ENCODE data around the gene PLAC8L1.
"Not testable (repeated sequence)": the region's sequence is repeated elsewhere in the genome, so short reads cannot be mapped to it uniquely, and the experiment has no call there.

The PLAC8L1 gene
- total RNA-seq = 0.36 to 1.5 (median 1.3) reads per million in 4 experiments

DNA sequence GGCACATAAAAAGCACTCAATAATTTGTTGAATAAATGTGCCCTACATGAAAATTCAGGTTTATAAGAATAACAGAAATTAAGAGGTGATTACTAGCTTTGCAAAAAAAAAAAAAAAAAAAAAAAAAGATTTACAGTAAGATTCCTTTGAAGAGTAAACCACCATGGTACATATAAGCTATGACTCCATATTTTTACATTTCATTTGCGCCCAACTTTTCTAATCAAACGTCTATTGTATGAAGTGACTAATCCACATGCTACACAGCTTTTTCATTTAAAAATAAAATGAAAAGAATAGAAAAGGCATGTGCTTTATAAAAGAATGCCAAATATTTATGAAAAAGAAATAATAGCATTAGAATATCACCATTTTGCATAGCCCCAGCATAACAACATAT, at the start of gene PLAC8L1:
Gene PLAC8L1, minus strand, starts transcription at position 101 of the 400 bp plus-strand sequence. CDS start 1,266 bp downstream, outside the sequence.
- DNase-seq = no peak

GRCh38 chr5:146151970-146152369, 46.6 kb upstream of the PLAC8L1 start:
- DNase-seq = no peak

- DNase-seq = no peak
These were observed 32.6 kb upstream of the PLAC8L1 start for GRCh38 chr5:146137967-146138403.

GRCh38 chr5:146130440-146131045, 25.2 kb upstream of the PLAC8L1 start:
- DNase-seq = no peak

DNA sequence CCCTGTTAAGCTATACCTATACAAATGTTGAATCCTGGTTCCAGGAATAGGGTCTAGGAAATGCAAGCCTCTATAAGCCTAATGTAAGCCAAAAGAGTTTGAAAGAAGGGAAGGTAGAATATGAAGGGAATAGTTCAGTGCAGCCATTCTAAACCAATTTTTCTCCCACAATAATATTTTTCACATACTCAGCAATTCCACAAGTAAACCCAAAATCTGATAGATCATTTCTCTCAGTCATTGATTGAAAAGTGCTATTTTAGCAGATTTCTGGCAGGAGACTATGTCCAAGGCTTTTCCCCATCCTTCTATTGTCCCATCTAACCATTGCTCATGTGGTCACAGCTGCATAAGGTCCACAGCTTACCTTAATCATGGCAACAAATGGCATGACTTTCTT, 20.7 kb upstream of the PLAC8L1 start:
- DNase-seq = no peak

DNA sequence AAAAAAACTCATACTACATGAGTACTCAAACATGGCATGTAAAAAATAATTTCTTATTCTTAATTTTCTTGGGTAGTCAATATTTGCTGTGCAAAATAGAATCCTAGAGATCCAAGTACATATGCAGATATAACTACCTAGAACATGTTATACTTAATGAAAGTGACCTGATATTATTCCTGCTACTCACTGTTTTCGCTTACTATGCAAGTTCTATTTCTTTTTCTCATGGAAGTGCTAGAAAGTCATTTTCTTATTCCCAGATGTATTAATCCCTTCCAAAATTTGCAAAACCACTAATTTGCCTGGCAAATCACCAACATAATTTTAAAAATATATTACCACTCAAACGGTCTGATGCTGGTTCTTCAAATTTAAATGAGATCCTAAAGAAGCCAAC, 19.2 kb upstream of the PLAC8L1 start:
- no peak for DNase-seq

GRCh38 chr5:146121451-146121850, 16.1 kb upstream of the PLAC8L1 start:
- not testable (repeated sequence) for DNase-seq

- no peak for DNase-seq
These were observed 12.9 kb upstream of the PLAC8L1 start for GRCh38 chr5:146118322-146118721.

- not testable (repeated sequence) for DNase-seq
These were observed 11.8 kb upstream of the PLAC8L1 start for GRCh38 chr5:146117216-146117615.

DNA sequence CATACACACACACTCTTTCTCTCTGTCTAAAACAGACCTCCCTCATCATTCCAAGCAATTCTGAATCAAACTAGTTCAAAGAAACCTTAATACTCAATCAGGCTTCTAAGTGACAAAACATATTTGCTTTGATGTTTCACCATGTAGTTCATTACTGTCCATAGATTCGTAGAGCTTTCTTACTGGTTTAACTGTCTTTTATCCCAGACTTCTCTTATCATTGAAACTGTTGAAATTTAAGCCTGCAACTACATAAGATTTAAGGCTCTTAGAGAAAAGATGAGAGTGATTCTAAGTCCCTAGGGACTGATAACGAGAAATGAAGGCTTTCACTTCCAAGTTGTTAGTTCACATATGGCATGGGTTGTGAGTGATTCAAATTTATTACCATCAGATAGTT, 11.0 kb upstream of the PLAC8L1 start:
- no peak for DNase-seq

DNA sequence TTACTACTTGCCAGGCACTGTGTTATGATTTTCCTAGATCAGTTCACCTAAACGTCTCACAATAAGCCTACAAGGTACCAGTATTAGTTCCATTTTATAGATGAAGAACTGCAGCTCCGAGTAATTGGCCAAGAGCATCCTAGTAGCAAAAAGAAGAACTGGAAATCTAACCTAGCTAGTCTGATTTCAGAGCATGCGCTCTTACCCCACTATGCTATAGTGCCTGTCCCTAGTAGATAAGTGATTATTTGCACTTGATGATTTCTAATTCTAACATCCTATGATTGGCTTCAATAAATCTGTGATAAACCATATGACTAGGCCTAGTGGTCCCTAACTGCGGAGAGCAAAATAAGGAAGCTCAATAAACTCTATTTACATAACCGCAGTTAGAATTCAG, 7.1 kb upstream of the PLAC8L1 start:
- no peak for DNase-seq

DNA sequence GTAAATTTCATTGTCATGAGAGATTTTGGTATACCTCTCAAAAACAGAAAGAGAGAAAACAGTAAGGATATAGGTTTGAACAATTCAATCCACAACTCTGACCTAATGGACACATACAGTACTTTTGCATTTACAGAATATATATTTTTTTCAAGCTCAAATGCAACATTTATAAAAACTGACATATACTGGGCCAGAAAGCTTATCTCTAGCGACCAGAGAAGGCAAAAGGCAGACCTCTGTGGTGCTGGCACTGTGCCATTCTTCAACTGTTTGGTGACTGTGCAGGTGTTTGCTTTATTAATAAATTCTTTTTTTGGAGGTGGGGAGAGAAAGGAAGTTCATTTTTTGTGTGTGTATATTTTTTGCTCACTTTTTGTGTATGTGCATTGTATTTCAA, 6.0 kb upstream of the PLAC8L1 start:
- no peak for DNase-seq

GRCh38 chr5:146109379-146109778, 4.0 kb upstream of the PLAC8L1 start:
- DNase-seq = no peak

GRCh38 chr5:146108870-146109269, 3.5 kb upstream of the PLAC8L1 start:
- not testable (repeated sequence) for DNase-seq

DNA sequence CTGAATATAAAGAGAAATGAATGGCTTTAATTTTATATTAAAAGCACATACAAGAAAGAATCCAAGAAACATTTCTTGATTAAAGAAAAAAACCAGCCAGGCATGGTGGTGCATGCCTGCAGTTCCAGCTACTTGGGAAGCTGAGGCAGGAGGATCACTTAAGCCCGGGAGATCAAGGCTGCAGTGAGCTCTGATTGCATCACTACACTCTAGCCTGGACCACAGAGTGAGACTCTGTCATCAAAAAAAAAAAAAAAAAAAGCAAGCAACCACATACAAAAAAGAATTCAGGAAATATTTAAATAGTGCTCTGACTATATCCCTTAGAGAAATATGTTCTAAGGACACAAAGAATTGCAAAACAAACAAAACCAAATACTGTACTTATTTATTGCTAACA, 2.5 kb upstream of the PLAC8L1 start:
- no peak for DNase-seq

- DNase-seq = no peak
These were observed 1.8 kb downstream of the PLAC8L1 start for GRCh38 chr5:146103594-146103993.

GRCh38 chr5:146101646-146102045, 3.7 kb downstream of the PLAC8L1 start:
- no peak for DNase-seq

GRCh38 chr5:146098047-146098446, 7.3 kb downstream of the PLAC8L1 start:
- no peak for DNase-seq

DNA sequence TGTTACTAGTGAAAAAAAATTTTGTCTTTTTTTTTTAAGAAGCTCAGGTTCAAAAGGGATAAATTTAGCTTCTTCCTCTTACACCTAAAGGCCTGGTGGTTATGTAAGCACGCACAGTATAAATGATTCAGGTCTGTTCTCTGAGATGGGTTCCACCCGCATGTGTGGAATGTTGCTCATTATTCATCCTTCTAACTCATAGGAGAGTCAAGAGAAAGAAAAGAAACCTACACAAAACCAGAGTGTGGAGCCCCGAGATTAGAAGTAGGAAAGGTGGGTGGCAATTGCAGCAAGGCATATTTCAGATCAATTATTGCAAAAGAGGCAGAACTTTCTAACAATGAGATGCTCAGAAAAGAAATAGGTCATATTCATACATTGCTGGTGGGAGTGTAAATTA, 13.5 kb downstream of the PLAC8L1 start:
- DNase-seq = no peak

DNA sequence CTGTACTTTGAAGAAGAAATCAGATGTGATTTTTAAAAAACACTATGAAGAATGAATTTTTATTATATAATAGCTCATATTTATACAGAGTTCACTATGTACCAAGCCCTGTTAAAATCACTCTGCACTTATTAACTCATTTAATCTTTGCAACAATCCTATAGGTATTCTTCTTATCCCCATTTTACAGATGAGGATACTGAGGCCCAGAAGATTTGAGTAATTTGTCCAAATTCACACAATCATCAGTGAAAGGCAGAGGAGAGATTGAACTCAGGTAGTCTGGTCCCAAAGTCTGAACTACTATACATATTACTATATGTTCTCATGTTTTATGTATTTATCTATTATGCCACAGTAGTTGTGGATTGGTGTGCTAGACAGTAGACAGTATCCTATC, 16.1 kb downstream of the PLAC8L1 start:
- DNase-seq = no peak

DNA sequence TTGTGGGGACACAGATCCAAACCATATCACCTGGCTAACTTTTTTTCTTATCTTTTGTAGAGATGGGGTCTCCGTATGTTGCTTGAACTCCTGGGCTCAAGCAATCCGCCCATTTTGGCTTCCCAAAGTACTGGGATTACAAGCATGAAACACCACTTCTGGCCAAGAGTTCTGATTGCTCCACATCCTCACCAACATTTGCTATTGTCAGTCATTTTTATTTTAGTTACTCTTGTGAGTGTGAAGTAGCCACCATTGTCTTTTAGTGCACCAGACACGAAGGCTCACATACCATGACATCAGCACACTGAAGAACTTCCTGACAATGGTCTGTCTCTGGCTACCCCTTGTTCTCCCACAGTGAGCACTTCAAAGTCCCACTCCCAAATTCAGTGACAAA, 17.3 kb downstream of the PLAC8L1 start:
- DNase-seq = no peak

DNA sequence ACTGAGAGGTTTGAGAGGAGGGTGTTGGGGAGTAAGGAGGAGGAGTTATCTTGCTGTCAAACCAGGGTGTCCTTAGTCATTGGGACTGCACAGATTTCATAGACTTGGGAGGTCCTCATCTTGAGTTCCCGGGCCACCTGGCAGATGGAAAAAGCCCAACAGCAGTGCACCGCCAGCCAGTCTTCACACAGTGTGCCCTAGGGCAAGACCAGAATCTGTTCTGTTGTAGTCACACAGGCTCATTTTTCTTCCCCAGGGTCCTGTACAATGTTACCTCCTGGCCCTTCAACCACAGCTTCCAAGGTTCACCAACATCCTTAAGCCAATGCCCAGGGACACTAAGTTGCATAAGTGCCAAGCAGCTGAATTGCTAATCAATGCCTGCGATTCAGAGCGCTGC, 21.0 kb downstream of the PLAC8L1 start:
- no peak for DNase-seq

- DNase-seq = no peak
These were observed 22.6 kb downstream of the PLAC8L1 start for GRCh38 chr5:146082798-146083197.

DNA sequence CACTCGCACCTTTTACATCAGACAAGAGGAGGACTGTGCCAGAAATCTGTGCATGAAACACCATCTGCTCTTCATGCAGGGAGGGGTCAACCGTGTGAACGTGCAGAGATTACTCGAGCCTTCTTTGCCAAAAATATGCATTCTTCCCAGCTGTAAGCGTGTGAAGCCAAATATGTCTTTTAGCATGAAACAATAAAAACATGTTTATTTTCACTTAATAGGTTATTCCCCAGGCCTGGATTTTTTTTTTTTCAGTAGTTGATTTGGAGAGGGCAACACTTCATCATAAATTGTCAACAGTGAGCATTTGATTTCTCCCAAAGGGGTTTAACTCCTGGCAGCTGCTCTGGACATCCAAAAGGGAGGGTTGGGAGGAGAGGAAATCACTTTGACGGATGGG, 23.8 kb downstream of the PLAC8L1 start:
- DNase-seq = no peak

DNA sequence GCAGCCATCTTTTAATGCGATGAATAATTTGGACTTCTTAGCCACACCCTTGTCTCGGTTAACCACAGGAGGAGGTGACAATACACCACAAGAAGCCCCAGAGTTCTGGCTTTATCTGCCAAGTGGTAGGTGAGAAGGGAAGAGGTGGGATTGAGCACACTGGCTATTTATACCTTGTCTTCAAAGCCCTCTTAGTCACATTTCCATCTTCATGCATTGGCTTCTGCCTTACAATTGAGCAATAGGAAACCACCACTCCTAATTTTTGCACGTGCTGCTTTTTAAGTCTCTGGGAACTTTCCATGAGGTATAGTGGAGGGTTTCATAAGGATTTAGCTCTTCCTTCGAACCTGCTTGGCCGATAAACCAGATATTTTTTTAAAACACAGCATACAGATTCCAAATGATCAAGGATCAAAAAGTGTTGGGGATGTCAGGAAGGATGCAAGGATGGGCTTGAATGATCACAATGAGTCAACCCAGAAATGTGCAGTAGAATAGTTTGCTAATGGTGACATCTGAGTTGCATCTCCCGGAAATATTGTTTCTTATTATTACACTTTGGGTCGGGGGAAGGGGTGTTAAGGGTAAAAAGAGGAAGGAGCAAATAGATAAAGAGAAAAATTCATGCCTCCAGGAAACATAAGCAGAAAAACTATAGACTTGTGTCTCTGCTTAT, 25.5 kb downstream of the PLAC8L1 start:
- DNase-seq = no peak
